DMS53 treated with DMSO at 0.1 percent for 48 hours (cell line): ENCODE results near the gene WIPI1.
"Not testable (repeated sequence)": the region's sequence is repeated elsewhere in the genome, so short reads cannot be mapped to it uniquely, and the experiment has no call there.

ENCODE experiments used
- DNase-seq: peaks from one replicate; lab custom pipeline; 2025; ENCODE audit not compliant: unreplicated experiment; lab: John Stamatoyannopoulos, UW

Gene WIPI1

GRCh38 chr17:68457168-68457538 lies at the start of gene WIPI1:
WIPI1 (minus strand) TSS chr17:68457496; CDS start chr17:68457421, 75 bp downstream.
- no peak for DNase-seq

DNA sequence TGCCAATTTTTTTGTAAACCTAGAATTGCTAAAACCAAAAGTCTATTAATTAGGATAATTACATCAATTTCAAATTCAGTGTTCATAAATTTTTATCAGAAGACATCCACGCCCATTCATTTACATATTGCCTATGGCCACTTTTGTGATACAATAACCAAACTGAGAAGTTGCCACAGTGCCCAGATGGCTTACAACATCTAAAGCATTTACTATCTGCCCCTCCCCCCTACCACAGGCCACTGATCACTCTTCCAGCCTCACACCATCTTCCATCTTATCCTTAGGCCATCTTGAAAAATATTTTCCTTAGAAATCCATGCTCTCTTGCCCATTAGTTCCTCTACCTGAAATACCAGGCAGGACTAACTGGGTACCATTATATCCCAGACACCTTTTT lies 48.7 kb upstream of the WIPI1 start:
- DNase-seq: no peak

- no peak for DNase-seq
Observed at GRCh38 chr17:68501074-68501473, 43.8 kb upstream of the WIPI1 start.

DNA sequence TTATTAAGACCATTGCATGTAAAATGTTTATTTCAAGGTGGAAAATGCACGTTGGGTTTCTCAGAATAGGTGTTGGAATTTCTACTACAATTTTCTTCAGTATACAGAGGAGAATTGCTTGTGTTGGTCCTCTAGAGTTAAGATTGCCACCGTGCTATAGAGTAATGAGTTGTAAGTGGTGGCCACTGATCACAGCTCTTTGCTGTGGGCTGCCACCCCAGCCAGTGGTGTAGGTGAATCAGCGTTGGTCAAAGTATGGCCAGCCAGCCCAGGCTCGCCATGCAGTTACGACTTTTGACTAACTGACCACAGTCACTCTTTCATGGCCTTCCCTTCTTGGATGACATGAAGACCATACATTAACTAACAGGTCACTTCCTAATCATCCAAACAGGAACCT lies 42.3 kb upstream of the WIPI1 start:
- DNase-seq: no peak

GRCh38 chr17:68498479-68499326 lies 41.4 kb upstream of the WIPI1 start:
- DNase-seq: no peak

GRCh38 chr17:68497885-68498319 lies 40.6 kb upstream of the WIPI1 start:
- DNase-seq: no peak

DNA sequence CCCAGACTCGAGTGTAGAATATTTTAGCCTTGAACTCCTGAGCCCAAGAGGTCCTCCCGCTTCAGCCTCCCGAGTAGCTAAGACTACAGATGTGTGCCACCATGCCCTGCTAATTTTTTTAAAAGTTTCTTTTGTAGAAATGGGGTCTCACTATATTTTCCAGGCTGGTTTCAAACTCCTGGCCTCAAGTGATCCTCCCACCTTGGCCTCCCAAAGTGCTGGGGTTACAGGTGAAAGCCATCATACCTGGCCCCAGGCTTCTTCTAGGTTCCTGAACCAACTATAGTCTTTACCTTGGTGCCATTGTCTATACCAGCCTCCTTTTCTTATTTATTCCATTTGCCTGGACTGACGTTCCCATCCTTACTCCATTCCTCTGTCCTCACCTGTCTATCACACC lies 37.8 kb upstream of the WIPI1 start:
- no peak for DNase-seq

GRCh38 chr17:68492394-68493054 lies 35.2 kb upstream of the WIPI1 start:
- not testable (repeated sequence) for DNase-seq

DNA sequence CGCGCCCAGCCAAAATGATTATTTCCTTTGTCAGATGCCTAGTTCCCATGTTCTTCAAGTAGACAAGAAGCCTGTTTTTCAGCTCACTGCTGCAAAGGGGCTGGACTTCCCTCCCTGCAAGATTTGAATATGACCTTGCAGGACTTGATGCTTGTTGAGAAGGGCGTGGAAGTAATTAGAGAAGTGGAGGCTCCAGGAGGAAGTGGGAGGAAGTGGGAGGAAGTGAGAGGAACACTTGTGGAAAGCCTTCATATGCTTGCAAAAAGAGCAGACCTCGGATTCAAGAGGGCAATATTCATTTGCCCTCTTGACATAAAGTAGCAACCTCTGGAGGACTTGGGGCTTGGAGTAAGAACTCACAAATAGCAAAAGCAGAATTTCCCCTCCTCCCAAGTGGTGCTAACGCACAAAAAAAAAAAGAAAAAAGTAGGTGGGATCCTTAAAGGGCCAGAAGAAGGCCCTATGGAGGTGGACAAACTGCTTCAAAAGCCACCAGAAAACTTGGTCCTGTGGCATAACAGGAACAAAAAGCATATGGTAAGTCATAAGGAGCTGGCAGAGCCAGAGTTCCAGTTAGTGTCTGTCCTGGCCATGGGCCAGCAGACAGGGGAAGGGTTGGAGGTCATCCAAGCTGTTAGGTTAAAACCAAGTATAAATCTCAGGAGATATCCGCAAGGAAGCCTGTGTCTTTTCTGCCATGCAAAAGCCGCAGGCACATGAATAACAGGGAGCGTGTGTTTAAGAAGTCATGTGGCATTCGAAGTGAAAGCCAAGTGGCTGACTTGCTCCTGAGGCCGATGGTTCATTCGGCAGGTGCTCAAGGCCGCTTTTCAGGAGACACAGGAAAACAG lies 34.3 kb upstream of the WIPI1 start:
- no peak for DNase-seq

DNA sequence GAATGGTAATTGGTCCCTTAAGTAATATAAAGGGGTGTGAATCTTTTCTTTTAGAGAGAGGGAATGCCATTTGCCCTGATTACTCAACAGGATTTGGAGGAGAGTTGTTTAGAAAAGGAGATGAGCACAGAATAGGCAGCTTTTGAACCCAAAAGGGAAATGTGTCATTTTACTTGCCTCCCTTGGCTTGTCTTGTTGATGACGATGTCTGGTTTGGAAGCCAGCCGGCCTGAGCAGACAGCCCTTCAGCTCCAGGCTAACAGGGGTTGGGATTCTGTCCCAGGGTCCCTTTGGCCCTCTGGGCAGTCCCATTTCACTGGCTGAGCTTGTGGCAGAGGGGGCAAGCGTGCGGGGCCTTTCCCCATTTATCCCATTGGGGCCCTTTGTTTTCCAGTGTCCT lies 32.6 kb upstream of the WIPI1 start:
- no peak for DNase-seq

GRCh38 chr17:68484458-68484857 lies 27.2 kb upstream of the WIPI1 start:
- DNase-seq: no peak

DNA sequence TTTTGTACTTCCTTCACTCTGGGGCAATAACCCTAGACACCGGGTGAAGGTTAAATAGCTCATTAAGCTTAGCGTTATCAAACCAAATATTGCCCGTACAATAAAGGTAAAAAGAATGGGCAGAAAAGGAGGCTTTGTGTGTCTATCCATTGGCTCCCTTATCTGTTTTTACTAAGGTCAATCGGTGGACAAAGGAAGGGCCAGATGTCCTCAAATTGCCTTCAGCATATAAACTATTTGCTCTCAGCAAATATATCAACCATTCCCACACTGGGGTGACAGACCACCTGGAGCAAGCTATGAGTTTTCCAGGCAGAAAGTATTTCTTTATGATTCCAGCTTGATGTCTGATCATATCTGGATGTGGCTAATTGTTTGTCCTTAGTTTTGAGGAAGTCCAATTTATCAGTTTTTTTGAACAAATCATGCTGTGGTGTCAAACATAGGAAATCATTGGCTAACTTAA lies 25.3 kb upstream of the WIPI1 start:
- DNase-seq: no peak

- DNase-seq: no peak
Observed at GRCh38 chr17:68480885-68481284, 23.6 kb upstream of the WIPI1 start.

- DNase-seq: no peak
Observed at GRCh38 chr17:68470961-68471360, 13.7 kb upstream of the WIPI1 start.

- DNase-seq: no peak
Observed at GRCh38 chr17:68468788-68469187, 11.5 kb upstream of the WIPI1 start.

- no peak for DNase-seq
Observed at GRCh38 chr17:68468334-68468733, 11.0 kb upstream of the WIPI1 start.

DNA sequence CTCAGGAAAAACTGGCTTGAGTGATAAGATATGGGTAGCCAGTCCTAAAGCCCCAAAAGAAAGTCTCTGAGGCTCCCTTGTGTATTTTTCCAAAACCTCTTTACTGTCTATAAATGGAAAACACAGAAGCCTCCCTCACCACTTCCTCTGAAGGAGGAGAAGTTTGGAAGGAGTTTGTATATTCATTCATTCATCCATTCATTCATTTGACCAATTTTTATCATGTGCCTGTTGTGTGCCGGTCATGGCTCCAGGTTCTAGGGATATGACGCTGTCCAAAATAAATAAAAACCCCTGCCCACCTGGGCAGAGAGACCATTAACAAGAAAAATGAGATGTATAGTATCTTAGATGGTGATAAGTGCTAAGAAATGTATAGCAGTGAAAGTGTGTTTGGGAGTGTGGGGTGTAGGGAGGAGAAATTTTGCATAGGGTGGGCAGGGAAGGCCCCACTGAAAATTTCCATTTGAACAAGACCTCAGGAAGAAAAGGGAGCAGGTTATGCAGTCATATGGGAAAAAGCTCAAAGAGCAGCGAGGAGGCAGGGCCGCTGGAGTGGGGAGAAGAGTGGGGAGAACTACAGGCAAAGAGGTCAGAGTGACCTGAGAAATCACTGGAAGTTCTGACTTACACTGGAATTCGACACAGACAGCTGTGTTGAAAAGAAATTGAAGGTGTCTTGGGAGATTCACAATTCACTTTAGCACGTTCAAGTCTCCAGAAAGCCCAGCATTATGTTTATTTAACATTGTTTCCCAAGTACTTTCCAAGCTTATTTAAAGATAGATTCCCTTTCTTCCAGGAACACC lies 6.1 kb upstream of the WIPI1 start:
- no peak for DNase-seq

GRCh38 chr17:68462381-68463210 lies 5.3 kb upstream of the WIPI1 start:
- DNase-seq: peak; percentile 83

GRCh38 chr17:68461589-68461988 lies 4.3 kb upstream of the WIPI1 start:
- DNase-seq: no peak

GRCh38 chr17:68461122-68461539 lies 3.8 kb upstream of the WIPI1 start:
- no peak for DNase-seq
